ENCODE results near the gene ATP9B. TPM values are rescaled to one million over a fixed set of nuclear protein-coding genes. Genes with fewer than 3 reads are reported as not detected.

The ATP9B gene
- total and polyA plus RNA-seq, 9 donors: 19.9 to 72.1 (median 43.2) TPM

DNA sequence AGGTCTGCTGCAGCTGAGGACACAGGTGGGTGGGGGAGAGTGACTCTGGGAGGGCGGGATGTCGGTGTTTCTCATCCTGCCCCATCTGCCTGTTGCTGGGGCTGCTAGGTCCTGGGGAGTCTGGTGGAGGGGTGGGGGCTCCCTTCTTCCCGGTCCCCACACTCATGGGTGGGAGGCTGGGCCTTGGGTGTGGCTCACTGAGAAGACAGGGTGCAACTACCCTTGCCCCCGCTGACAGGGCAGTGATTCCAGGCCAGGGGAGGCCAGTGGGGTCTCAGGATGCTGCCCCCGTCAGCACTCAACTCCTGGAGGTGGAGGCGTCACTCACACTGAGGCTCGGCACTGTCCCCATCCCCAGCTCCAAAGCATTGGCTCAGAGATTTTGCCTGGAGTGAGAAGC, 318.8 kb downstream of the ATP9B start:
- 45 to 56% (median 53%) methylated on average over 7 of the region's 7 CpGs for whole genome bisulfite sequencing, 3 donors
- H3K4me1 ChIP-seq (ENCODE audit: insufficient read depth): peaks cover 6% of the 10 kb centered on the region
- no peaks in the 10 kb centered on the region for H3K9me3 ChIP-seq
- no peaks in the 10 kb centered on the region for H3K27me3 ChIP-seq
- TF ChIP-seq EP300 (IDR thresholded peaks at IDR 0.05): no peak
- no peak for TF ChIP-seq POLR2A (IDR thresholded peaks at IDR 0.05)
- TF ChIP-seq, protein P1, sequence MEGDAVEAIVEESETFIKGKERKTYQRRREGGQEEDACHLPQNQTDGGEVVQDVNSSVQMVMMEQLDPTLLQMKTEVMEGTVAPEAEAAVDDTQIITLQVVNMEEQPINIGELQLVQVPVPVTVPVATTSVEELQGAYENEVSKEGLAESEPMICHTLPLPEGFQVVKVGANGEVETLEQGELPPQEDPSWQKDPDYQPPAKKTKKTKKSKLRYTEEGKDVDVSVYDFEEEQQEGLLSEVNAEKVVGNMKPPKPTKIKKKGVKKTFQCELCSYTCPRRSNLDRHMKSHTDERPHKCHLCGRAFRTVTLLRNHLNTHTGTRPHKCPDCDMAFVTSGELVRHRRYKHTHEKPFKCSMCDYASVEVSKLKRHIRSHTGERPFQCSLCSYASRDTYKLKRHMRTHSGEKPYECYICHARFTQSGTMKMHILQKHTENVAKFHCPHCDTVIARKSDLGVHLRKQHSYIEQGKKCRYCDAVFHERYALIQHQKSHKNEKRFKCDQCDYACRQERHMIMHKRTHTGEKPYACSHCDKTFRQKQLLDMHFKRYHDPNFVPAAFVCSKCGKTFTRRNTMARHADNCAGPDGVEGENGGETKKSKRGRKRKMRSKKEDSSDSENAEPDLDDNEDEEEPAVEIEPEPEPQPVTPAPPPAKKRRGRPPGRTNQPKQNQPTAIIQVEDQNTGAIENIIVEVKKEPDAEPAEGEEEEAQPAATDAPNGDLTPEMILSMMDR (IDR thresholded peaks at IDR 0.05): no peak
- intact Hi-C loops (cut with DNase I): no loop called here
- no peak for DNase-seq
- H3K4me3 ChIP-seq: no peak overlapping the region
- H3K36me3 ChIP-seq: no peaks in the 10 kb centered on the region
- no peak overlapping the region for H3K27ac ChIP-seq

DNA sequence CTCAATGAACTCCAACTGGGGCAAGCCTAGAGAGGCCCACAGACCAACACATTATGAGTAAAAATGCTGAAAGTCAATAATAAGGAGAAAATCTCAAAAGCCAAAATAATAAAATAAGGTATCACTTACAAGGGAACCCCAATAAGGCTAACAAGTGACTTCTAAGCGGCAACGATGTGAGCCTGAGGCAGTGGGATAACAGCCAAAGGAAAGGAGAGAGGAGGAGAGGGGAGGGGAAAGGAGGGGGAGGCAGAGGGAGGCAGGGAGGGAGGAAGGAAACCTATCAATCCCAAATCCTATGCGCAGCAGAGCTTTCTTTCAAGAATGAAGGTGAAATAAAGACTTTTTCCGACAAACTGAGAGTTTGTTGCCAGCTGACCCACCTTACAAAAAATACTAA, 320.5 kb downstream of the ATP9B start:
- Histone ChIP-seq H3K27me3 (no peaks in the 10 kb centered on the region), H3K4me3 (no peak overlapping the region), H3K9me3 (no peaks in the 10 kb centered on the region), H3K4me1 (ENCODE audit: insufficient read depth) (peaks cover 9% of the 10 kb centered on the region), H3K27ac (no peak overlapping the region), H3K36me3 (no peaks in the 10 kb centered on the region)
- intact Hi-C loops (cut with DNase I): no loop called here
- TF ChIP-seq EP300 (IDR thresholded peaks at IDR 0.05) (no peak), POLR2A (IDR thresholded peaks at IDR 0.05) (no peak)
- TF ChIP-seq, protein P1 (IDR thresholded peaks at IDR 0.05): no peak
- 18 to 22% (median 21%) methylated on average over 4 of the region's 4 CpGs for WGBS, 3 donors
- DNase-seq: peak in 1 of 5 donors; percentile 13

DNA sequence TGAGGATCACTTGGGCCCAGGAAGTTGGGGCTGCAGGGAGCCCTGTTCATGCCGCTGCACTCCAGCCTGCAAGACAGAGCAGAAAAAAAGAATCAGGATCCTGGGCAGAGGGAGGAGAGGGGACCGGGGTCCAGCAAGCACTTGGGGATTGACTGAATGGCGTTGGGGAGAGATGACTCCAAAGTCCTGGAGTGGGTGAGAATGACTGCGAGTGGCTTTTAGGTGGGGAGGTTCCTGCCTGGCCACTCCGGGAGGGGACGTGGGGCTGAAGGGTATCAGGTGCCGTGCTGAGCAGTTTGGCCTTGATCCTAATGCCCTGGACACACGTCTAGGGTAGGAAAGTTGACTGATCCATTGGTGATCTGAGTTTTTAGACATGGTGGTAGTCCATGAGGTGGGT, 323.0 kb downstream of the ATP9B start:
- Histone ChIP-seq H3K4me1 (ENCODE audit: insufficient read depth) (peaks cover 5% of the 10 kb centered on the region), H3K36me3 (no peaks in the 10 kb centered on the region), H3K4me3 (no peak overlapping the region), H3K27ac (no peak overlapping the region), H3K9me3 (no peaks in the 10 kb centered on the region), H3K27me3 (no peaks in the 10 kb centered on the region)
- DNase-seq: peak in 2 of 5 donors; percentile 21 to 25
- 56 to 73% (median 63%) methylated on average over 8 of the region's 8 CpGs for WGBS, 3 donors
- TF ChIP-seq POLR2A (IDR thresholded peaks at IDR 0.05) (no peak), EP300 (IDR thresholded peaks at IDR 0.05) (no peak)
- TF ChIP-seq, protein P1 (IDR thresholded peaks at IDR 0.05): no peak
- intact Hi-C loops (cut with DNase I): no loop called here

DNA sequence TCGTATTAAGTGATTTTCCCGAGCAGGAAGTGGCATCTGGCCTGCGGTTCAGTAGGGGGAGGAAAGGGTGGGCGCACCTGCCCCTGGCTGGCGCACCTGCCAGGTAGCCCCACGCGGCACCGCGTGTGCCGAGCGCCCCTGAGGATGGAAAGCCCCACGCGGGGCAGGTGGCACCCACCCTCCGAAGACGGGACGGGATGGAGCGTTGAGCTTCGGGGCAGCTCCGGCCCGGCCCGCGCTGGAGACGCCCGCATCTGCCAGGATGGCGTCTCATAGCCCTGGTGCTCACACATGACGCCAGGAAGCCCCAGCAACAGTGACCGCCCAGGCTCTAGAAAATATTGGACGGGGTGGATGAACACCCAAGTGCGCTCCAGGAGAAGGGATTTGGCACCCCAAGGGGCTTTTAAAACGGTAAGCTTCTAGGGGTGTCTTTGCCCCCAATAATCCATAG, 324.0 kb downstream of the ATP9B start:
- peak in 3 of 5 donors; percentile 54 to 62 (median 57) for DNase-seq
- Histone ChIP-seq H3K27me3 (no peaks in the 10 kb centered on the region), H3K4me1 (ENCODE audit: insufficient read depth) (peaks cover 5% of the 10 kb centered on the region), H3K27ac (peak overlapping the region; percentile 77 to 92), H3K36me3 (no peaks in the 10 kb centered on the region), H3K4me3 (peak overlapping the region; percentile 56), H3K9me3 (no peaks in the 10 kb centered on the region)
- TF ChIP-seq, protein P1 (IDR thresholded peaks at IDR 0.05): no peak
- WGBS, 3 donors: 2 to 5% (median 4%) methylated on average over 28 to 30 of the region's 30 CpGs
- intact Hi-C loops (cut with DNase I): no loop called here

All from ovary (tissue), 9 donors.